NCI-H748 (cell line): ENCODE data around the gene TRDN.
A peak's percentile ranks its signal among the peaks of the same experiment; 100 is the strongest.

Source experiments
- DNase-seq: peaks from one replicate; lab custom pipeline; 2025; ENCODE audit not compliant: unreplicated experiment; lab: John Stamatoyannopoulos, UW

Gene TRDN

GRCh38 chr6:123420512-123420911 is 216.2 kb downstream of the TRDN start:
- peak; percentile 41 for DNase-seq

- no peak for DNase-seq
These were observed 218.7 kb downstream of the TRDN start for GRCh38 chr6:123418071-123418470.

- DNase-seq = no peak
These were observed 219.2 kb downstream of the TRDN start for GRCh38 chr6:123417535-123417934.

GRCh38 chr6:123415844-123416468 is 220.8 kb downstream of the TRDN start:
- DNase-seq = peak; percentile 87

GRCh38 chr6:123404975-123405374 is 231.8 kb downstream of the TRDN start:
- DNase-seq = no peak

GRCh38 chr6:123402052-123402451 is 234.7 kb downstream of the TRDN start:
- DNase-seq = peak; percentile 37

- DNase-seq = no peak
These were observed 238.7 kb downstream of the TRDN start for GRCh38 chr6:123398072-123398471.

GRCh38 chr6:123393331-123393730 is 243.4 kb downstream of the TRDN start:
- DNase-seq = peak; percentile 88

- DNase-seq = no peak
These were observed 253.0 kb downstream of the TRDN start for GRCh38 chr6:123383718-123384117.

GRCh38 chr6:123380257-123380656 is 256.5 kb downstream of the TRDN start:
- DNase-seq = peak; percentile 92

- DNase-seq = no peak
These were observed 264.0 kb downstream of the TRDN start for GRCh38 chr6:123372737-123373136.

- no peak for DNase-seq
These were observed 272.8 kb downstream of the TRDN start for GRCh38 chr6:123363912-123364311.

- no peak for DNase-seq
These were observed 276.4 kb downstream of the TRDN start for GRCh38 chr6:123360359-123360758.

- no peak for DNase-seq
These were observed 284.0 kb downstream of the TRDN start for GRCh38 chr6:123352705-123353104.

GRCh38 chr6:123352279-123352678 is 284.5 kb downstream of the TRDN start:
- no peak for DNase-seq

GRCh38 chr6:123343836-123344235 is 292.9 kb downstream of the TRDN start:
- DNase-seq = no peak

- DNase-seq = peak; percentile 93
These were observed 298.4 kb downstream of the TRDN start for GRCh38 chr6:123338394-123338793.

GRCh38 chr6:123333000-123333756 is 303.6 kb downstream of the TRDN start:
- peak; percentile 22 for DNase-seq

GRCh38 chr6:123332070-123332469 is 304.7 kb downstream of the TRDN start:
- no peak for DNase-seq

- peak; percentile 5 for DNase-seq
These were observed 307.4 kb downstream of the TRDN start for GRCh38 chr6:123329337-123329736.

- DNase-seq = peak; percentile 27
These were observed 313.1 kb downstream of the TRDN start for GRCh38 chr6:123323452-123324329.

- peak; percentile 77 for DNase-seq
These were observed 315.7 kb downstream of the TRDN start for GRCh38 chr6:123321020-123321419.
